Posterior cingulate gyrus (tissue), 11 donors: ENCODE data around the gene DESI1.
A peak's percentile ranks its signal among the peaks of the same experiment; 100 is the strongest.
"Not testable (repeated sequence)": the region's sequence is repeated elsewhere in the genome, so short reads cannot be mapped to it uniquely, and the experiment has no call there.

Source experiments
- DNase-seq, 10 donors: peaks; one replicate each; pipeline versions ENCODE4 v3.0.0 to v3.0.0-alpha.2; 2020 to 2021; ENCODE audit warnings: mixed read lengths in 3 of 10
- intact Hi-C: fragments of 100-400 bp; cut with DNase I; formaldehyde crosslinking; loops from one replicate; pipeline ENCODE4 v1.15.1; 2023

DESI1 gene

DNA sequence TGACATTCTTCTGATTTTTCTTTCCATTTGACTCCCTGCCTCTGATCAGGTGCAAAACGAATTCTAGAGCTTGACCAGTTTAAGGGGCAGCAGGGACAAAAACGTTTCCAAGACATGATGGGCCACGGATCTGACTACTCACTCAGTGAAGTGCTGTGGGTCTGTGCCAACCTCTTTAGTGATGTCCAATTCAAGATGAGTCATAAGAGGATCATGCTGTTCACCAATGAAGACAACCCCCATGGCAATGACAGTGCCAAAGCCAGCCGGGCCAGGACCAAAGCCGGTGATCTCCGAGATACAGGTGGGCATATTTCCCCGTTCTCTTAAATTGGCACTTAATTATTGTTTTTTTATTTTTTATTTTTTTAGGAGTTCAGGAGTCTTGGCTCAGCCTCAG, 15.6 kb upstream of the DESI1 start:
- DNase-seq, result peak in 5 of 10 donors; percentile 19 to 89 (median 81)
- intact Hi-C loops, result no loop called here

DNA sequence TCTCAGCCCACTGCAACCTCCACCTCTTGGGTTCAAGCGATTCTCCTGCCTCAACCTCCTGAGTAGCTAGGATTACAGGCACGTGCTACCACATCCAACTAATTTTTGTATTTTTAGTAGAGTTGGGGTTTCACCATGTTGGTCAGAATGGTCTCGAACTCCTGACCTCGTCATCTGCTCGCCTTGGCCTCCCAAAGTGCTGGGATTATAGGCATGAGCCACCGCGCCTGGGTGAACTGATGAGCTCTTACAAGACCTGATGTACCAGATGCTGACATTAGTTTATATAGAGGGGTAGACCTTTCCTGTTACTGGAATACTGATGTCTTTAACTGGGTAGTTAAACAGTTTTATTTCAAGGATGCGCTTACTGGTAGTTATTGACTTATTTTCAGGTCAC, 13.8 kb upstream of the DESI1 start:
- intact Hi-C loops, DNase-seq: not testable (repeated sequence)

DNA sequence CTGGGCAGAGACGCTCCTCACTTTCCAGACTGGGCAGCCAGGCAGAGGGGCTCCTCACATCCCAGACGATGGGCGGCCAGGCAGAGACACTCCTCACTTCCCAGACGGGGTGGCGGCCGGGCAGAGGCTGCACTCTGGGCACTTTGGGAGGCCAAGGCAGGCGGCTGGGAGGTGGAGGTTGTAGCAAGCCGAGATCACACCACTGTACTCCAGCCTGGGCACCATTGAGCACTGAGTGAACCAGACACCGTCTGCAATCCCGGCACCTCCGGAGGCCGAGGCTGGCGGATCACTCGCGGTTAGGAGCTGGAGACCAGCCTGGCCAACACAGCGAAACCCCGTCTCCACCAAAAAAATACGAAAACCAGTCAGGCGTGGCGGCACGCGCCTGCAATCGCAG, 10.8 kb upstream of the DESI1 start:
- intact Hi-C loops, DNase-seq: not testable (repeated sequence)

DNA sequence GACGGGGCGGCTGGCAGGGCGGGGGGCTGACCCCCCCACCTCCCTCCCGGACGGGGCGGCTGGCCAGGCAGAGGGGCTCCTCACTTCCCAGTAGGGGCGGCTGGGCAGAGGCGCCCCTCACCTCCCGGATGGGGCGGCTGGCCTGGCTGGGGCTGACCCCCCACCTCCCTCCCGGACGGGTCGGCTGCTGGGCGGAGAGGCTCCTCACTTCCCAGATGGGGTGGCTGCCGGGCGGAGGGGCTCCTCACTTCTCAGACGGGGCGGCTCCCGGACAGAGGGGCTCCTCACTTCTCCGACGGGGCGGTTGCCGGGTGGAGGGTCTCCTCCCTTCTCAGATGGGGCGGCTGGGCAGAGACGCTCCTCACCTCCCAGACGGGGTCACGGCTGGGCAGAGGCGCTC, 10.3 kb upstream of the DESI1 start:
- intact Hi-C loops, DNase-seq: not testable (repeated sequence)

DNA sequence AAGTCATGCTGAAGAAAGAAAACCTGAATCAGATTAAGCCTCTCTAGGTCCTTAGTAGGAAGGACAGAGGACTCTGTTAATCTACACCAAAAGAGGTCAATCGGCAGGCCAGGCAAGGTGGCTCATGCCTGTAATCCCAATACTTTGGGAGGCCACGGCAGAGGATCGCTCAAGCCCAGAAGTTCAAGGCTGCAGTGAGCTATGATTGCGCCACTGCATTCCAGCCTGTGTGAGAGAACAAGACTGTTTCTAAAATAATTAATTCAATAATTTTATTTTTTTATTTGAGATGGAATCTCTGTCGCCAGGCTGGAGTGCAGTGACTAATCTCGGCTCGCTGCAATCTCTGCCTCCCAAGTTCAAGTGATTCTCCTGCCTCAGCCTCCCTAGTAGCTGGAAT, 4.7 kb upstream of the DESI1 start:
- intact Hi-C loops, result no loop called here

DNA sequence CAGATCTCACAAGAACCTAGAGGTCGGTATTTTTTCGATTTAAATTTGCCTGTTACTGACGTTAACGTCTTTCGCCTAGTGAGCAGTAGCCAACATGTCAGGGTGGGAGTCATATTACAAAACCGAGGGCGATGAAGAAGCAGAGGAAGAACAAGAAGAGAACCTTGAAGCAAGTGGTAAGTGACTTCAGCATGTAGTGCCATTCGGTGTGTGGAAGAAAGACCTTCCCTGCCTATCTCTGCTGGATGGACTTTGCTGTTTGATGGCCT, 1.0 kb upstream of the DESI1 start:
- no peak for DNase-seq
- intact Hi-C loops, result no loop called here

More for the DNA sequence above, 4.7 kb upstream of the DESI1 start:
- no peak for DNase-seq

DNA sequence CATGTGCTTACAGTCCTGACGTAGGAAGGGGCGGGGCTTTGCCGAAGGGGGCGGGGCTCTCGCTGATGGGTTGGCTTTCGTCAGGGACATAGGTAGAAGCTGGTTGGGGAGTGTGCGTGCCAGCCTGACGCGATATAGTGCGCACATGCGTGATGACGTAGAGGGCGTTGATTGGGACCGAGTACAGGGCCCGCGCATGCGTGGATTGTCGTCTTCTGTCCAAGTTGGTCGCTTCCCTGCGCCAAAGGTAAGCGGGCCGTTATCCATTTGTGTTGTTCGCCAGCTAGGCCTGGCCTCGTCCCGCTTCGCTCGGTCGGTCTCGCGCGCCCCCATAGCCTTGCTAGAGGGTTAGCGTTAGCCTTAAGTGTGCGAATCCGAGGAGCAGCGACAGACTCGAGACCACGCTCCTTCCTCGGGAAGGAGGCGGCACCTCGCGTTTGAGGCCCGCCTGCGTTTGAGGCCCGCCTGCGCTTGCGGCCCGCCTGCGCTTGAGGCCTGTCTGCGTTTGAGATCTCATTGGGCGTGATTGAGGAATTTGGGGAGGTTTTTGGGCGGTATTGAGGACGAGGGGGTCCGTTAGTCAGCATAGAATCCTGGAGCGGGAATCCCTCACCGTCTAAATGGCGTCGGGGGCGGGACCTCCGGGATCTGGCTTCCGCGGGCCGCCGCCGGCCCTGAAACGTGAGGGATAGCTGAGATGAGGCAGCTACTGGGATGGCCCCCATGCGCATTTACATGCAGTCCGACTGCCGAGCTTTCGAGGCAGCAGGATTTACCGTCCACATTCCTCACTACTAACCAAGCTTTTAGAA, 462 bp upstream of the DESI1 start, which contains the start of gene XRCC6:
Gene XRCC6 (plus strand): TSS at position 197 of the 812 bp plus-strand sequence. CDS start 710 bp downstream, outside the sequence.
- DNase-seq, result peak; percentile 99 to 100 (median 100)
- intact Hi-C loops, result no loop called here

DNA sequence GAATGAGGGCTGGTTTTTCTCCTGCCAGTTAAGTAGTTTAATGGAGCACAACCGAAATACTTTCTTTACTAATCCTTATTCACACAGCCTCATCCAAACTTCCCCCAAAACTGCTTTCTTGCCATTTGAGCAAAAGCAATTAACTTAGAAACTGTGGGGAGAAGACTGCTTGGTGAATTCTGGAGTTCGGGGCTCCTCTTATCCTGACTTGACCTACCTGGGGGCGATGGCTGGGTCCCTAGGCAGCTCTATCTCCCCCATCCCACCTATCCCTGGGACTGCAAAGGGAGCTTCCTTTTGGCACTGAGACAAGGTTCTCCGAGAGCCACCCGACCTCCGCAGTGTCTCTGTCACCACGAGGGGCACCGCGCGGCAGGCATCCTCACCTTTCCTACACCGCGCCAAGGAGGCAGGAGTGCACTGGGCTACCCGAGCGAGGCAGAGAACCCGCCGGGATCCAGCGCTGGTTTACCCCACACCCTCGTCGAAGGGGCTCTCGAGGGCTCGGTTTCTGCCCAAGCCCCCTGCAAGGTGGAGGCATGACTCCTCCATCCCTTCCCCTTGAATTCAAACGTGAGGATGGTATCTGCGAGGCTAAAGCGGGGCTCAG, 759 bp downstream of the DESI1 start:
- peak in 8 of 10 donors; percentile 6 to 86 (median 16) for DNase-seq
- intact Hi-C loops, result no loop called here

DNA sequence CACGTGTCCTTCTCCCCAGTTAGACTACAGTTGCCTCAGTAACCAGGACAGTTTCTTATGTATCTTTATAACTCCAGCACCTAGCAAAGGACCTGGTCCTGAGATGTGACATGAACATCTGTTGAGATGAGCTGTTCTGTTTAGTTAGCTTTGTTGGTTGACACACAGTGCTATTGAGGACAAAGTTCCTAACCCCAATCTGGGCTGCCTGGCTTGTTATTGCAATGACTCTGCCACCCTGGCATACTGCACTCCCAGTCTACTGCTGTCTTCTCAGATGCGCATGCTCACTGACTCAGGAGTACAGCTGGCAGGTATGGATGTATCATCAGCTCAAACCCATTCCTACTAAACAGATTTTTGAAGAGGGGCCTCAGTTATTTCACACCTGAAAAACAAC, 7.4 kb downstream of the DESI1 start:
- intact Hi-C loops, result no loop called here
- no peak for DNase-seq

DNA sequence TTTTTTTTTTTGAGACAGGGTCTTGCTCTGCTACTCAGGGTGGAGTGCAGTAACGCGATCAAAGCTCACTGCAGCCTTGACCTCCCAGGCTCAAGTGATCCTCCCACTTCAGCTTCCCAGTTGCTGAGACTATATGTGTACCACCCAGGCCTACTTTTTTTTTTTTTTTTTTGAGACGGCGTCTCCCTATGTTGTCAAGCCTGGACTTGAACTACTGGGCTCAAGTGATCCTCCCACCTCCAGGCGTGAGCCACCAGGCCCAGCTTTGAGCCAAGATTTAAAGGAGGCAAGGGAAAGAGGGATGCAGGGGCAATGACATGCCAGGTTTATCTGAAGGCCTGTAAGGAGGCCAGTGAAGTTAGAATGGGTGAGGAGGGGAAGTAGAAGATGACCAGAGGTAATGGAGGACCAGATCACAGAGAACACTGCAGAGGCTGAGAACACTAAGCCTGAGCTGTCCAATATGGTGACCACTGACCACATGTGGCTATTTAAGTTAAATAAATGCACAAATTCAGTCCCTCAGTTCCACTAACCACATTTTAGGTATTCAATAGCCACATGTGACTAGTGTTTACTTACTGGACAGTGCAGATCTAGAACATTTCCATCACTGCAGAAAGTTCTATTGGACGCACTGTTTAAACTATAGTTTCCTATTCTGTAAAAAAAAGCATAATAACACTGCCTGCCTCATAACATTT, 8.1 kb downstream of the DESI1 start:
- DNase-seq, result peak in 2 of 10 donors; percentile 30 to 53
- intact Hi-C loops, result no loop called here

DNA sequence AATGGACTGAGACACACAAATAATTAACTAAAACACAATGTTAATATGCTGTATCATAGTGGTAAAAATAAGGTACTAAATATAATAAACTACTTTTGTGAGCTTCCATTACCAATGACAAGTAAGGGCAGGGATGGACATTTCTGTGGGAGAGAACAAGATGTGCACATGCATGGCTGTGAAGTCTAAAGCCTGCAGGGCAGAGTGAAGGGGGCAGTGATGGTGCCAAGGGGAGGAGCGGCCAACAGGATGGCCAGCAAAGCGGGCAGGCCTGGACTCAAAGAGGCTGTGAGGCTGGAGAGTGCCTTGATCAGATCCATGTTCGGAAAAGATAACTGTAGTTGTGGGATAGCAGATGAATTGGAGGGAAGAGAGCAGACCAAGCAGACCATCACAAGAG, 12.5 kb downstream of the DESI1 start:
- intact Hi-C loops, result no loop called here
- peak in 2 of 10 donors; percentile 16 to 34 for DNase-seq

DNA sequence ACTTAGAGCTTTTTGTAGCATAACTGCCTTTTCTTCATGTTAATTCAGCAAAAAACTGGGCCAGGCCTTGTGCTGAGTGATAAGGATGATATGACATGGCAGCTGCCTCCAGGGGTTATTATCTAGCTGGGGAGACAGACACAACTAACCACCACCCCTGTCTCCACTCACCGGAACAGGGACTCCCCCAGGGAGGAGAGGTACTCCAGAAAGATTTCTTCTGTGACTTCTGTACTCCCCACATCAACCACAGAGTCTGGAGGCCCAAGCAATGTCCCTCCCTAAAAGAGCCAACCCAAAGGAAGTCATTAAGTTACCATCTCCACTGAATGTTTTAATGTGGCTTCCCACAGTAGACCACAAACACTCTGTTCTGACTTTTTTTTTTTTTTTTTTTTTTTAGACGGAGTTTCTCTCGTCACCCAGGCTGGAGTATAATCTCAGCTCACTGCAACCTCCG, 16.9 kb downstream of the DESI1 start:
- intact Hi-C loops, result no loop called here
- DNase-seq, result peak in 1 of 10 donors; percentile 9

DNA sequence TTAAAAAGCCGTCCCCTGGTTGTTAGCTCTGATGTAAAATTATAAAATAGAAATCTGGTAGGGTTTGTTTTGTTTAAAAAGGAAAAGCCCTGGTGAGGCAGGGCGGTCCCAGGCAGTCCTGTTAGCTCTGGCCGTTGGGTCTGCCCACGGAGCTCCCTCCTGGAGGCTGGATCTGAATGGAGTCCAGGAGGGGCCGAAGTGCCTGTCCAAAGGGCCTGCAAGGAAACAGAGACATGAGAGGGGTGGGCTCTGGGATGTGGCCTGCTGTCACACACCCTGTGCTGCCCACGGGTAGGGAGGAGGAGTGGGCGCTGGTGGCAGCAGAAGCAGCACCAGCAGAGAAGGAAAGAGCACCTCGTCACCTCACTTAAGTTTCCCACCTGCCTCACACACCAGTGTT, 19.9 kb downstream of the DESI1 start:
- peak in 2 of 10 donors; percentile 42 to 55 for DNase-seq
- intact Hi-C loops, result no loop called here

DNA sequence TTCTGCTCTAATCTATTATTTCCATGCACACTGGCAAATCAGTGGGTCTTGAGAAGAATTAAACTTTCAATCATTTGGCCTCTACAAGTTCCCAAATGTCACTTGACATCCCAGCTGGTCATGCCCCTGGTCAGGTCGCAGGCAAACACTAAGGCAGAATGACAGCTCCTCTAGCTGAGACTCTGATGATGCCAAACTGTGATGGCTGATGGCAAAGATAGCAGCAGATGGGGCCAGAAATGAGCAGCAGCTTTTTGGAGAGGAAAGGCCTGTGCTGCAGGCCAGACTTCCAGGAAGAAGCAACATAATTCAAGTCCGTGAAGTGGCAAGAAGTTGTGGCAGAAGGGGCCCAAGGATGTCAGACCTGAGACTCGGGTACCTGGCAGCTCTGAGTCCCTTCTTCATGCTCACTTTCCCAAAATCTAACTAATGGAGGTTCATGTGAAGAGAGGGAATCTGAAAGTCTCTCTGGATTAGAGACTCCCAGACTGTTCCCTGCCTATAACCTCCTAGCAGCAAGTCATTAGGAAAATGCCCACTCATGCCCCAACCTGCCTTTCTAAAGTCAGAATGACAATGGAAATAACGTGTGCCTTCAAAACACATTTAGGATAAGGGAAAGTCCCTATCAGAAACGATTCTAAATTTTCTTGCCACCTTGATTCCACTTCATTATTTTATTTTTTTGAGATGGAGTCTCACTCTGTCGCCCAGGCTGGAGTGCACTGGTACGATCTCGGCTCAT, 21.8 kb downstream of the DESI1 start:
- intact Hi-C loops, result no loop called here
- DNase-seq, result peak in 1 of 10 donors; percentile 20

DNA sequence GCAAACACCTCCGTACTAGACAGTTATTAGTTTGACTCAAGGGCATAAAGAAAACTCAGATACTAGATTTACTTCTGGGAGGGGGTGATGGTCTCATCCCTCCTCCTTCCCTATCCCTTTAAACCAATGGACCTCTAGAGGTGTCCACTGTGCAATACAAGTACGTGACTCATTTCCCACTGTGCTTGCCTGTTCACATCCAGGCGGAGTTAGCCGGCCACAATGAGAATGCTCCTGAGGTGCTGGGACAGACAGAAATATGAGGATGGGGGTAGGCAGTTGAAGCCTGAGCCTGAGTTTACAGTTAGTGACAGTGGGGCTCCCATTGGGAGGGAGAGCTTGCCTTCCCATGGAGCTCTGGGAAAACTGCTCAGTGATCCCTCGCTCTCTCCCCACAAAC, 22.8 kb downstream of the DESI1 start:
- intact Hi-C loops, result no loop called here
- peak in 2 of 10 donors; percentile 6 to 35 for DNase-seq

DNA sequence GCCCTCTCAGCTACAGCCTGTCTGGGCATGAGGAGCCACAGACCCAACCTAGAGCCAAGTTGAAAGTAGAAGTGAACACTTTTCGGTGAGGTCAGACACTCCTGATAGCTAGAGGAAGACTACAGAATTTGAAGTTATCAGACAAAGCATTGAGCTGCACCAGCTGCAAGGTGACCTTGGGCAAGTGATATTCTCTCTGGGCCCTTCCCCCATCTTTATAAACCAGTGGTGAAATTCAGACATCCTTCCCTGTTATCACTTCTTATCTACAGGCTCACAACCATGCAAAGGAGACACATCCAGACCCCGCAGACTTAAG, 23.2 kb downstream of the DESI1 start:
- peak in 1 of 10 donors; percentile 18 for DNase-seq
- intact Hi-C loops, result loop anchor here (2.0 kb wide), 1 partner anchor 55 kb away; no protein-coding TSS in a partner anchor

DNA sequence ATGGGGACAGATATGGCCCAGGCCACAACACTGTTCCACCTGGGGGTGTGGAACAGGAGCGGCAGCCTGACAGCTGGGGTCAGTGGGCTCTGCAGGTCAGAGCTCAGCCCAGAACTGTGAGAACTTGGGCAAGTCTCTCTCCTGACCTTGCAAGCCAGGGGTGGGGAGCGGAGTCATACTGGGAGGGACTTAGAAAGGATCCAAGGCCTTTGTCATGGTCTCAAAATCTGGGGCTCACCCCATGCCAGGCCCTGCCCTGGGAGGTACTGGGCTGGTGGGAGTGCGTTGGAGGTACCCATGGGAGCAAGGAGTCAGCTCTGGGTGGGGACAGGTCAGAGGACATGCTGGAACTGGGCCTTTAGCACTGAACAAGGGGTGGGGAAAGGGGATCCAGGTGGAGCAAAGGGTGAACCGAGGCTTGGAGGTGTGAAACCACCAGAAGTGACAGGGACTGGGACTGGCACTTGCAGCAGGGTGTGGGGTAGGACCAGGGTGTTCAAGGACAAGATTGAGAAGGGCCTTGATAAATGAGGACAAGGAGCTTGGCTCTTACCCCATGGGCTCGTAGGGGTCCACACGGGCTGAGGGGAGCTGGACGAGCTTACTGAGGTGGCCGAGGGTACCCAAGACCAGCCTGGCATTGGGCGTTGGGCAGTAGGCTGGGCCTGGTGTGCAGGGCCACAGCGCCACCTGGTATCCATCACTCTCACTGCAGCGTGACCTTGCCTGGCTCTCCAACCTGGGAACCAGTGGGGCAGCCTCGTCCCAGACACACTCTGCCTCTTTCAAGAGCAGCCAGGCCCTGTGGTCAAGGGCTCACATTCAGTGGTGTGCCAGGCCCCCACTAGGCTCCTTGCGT, 23.8 kb downstream of the DESI1 start:
- intact Hi-C loops, result loop anchor here (2.0 kb wide), 1 partner anchor 54 kb away; no protein-coding TSS in a partner anchor
- DNase-seq, result peak; percentile 38 to 94 (median 54)

DNA sequence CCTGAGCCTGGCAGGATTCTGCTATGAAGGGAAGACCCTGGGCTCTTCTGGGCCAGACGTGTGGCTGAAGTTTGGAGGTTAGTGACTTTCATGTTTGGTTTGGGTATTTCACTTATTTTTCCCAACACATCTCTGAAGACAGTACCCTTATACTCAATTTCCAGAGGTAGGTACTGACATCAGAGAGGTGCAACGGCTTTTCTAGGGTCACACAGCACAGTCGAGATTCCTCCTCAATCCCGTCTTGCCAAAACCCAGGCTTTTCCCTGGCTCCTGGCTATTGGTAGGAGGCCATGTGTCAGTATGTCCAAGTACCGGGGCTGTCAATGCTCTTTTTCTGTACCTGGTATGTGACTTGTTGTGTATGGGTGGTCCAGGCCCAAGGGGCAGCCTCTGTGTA, 25.1 kb downstream of the DESI1 start:
- intact Hi-C loops, result loop anchor here (2.0 kb wide), 1 partner anchor 53 kb away; no protein-coding TSS in a partner anchor
- no peak for DNase-seq

DNA sequence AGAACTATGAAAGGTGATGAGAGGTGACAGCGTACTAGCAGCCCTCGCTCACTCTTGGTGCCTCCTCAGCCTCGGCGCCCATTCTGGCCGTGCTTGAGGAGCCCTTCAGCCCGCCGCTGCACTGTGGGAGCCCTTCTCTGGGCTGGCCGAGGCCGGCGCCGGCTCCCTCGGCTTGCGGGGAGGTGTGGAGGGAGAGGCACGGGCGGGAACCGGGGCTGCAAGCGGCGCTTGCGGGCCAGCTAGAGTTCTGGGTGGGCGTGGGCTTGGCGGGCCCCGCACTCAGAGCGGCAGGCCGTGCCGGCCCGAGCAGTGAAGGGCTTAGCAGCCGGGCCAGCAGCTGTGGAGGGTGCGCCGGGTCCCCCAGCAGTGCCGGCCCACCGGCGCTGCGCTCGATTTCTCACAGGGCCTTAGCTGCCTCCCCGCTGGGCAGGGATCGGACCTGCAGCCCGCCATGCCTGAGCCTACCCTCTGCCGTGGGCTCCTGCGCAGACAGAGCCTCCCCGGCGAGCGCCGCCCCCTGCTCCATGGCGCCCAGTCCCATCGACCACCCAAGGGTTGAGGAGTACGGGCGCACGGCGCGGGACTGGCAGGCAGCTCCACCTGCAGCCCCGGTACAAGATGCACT, 27.4 kb downstream of the DESI1 start:
- intact Hi-C loops, result not testable (repeated sequence)
- DNase-seq, result peak in 2 of 10 donors; percentile 56 to 72
